T follicular helper cell (primary cell): ENCODE measurements around the gene ATP9B.

Source experiments
- DNase-seq: peaks from one replicate; pipeline ENCODE4 v3.0.0-alpha.2; 2020; ENCODE audit warnings: low read depth

Gene ATP9B

DNA sequence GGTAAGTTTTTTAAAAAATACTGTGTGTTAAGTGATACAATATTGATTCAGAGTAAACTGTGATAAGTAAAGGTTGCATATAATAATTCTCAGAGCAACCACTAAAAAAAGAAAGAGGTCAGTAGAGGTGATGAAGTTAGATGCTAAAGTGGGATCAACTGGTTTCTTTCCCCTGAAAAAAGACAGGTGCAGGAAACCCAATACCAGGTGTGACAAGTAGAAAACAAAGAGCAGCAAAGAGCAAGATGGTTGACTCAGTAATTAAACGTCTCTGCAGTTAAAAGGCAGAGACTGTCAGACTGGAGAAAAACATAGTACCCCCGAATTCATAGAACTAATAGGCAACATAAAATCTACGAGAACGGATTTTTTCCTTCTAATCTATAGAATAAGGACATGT, 128.3 kb downstream of the ATP9B start:
- DNase-seq: no peak

DNA sequence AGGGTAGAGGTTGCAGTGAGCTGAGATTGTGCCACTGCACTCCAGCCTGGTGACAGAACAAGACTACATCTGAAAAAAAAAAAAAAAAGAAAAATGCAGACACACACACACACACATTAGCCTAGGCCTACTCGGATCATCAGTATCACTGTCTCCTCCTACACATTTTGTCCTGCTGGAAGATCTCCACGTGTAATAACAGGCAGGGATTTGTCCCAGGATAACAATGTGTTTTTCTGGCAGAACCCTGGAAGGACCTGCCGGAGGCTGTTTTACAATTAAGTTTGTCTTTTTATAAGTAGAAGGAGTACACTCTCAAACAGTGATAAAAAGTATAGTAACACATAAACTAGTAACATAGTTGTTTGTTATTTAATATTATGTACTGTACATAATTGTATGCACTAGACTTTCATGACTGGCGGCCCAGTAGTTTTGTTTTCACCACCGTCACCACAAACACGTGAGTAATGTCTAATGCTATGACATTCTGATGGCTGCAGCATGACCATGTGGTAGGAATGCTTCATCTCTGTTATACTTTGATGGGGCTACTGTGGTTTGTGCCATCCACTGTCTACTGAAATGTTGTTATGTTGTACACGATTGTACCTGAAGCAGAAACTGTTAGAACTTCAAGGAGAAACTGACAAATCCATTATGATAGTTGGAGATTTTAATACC, 130.6 kb downstream of the ATP9B start:
- no peak for DNase-seq

DNA sequence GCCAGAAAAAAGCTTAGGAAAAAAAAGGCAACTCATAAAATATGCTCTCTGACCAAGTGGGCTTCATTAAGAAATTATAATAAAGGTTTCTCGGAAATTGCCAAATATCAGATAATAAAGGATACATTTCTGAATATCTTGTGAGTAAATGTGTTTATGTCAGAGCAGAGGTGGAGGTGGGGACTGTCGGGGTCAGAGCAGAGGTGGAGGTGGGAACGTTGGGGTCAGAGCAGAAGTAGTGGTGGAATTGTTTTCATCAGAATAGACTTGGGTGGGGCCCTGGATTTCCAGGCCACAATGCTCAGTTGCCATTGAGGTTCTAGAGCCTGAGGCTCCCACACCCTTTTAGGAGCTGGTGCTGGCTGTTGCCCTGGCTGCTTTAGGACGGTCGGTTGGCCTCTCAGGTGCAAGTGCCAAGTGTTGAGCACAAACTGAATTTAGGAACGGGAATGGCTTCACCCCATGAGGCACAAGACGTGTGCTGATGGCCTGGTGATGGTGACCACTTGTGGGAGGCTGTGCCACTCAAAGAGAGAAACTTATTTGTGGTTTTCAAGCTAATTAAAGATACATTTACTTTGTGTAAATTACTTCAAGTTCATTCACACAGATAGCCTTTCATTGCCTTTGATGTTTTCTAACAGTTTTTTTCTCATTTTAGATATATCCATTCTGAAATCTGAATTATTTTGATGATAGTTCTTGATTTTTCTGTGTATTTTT, 131.5 kb downstream of the ATP9B start:
- no peak for DNase-seq

DNA sequence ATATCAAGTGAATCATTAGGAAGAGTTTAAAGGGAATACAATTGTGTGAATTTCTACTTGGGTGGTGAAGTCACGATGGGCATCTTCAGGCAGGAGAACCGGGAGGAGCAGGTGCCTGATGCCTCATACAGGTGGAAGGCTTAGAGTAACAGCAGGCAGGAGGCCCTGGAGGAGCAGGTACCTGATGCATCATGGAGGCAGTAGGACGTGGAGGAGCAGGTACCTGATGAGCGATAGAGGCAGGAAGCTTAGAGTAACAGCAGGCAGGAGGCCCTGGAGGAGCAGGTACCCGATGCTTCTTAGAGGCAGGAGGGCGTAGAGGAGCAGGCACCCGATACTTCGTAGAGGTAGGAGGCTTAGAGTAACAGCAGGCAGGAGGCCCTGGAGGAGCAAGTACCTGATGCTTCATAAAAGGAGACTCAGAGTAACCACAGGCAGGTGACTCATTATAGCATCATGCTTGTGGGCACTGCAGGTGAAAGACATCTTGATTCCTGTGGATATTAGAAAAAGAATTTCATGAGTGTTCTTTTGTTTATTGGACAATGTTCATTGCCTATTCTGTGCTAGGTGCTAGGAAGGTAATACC, 133.9 kb downstream of the ATP9B start:
- no peak for DNase-seq

DNA sequence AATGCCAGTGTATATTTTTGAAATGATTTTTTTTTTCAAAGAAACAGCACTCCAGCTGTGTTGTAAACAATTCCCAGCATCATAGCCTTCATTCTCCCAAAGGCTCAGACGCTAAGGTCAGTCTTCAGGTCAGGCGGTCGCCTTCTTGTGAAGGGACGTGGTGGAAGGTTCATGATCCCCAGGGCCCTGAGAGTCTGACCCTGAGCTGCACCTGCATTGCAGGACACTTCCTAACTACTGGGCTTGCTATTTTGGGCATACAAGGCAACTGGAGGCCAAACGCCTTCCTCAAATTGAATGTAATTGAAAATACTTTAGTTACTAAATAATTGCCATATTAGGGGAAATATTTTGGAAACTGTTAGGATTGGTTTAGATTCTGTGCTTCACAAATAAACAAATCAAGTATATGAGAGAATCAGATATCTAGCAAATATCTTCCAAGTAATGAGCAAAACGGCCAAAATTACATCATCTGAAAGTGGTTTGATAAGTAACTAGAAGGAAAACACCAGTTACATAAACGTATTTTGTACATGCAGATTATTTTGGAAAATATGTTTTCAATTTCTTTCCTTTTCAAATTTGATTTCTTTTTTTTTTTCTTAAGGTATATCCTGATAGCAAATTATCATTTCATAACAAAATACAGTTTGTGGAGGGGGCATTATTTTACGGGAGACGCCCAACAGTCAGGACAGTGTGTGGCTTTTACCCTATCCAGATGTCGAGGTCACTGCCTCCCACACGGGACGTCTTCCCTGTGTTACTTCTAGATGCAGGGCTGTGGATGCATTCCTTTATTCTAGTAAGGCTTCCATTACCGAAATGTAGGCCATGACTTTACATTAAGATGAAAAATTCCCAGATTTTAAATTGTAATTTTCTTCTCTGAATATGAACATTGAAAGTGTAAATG, 136.0 kb downstream of the ATP9B start:
- no peak for DNase-seq

DNA sequence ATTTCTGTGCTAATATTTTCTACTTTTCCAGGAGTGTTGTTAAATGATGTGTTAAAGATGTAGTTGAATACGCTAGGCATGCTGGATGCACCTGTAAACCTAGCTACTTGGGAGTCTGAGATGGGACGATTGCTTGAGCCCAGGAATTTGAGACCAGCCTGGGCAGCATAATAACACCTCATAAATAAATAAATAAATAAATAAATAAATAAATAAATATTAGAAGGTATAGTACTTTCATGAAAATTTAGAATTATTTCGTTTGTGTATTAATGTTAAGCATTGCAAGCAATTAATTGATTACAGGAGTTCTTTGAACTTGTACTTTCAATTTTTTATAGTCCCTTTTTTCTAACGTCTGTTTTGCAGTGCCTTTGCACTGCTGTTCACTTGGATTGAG, 137.2 kb downstream of the ATP9B start:
- no peak for DNase-seq

DNA sequence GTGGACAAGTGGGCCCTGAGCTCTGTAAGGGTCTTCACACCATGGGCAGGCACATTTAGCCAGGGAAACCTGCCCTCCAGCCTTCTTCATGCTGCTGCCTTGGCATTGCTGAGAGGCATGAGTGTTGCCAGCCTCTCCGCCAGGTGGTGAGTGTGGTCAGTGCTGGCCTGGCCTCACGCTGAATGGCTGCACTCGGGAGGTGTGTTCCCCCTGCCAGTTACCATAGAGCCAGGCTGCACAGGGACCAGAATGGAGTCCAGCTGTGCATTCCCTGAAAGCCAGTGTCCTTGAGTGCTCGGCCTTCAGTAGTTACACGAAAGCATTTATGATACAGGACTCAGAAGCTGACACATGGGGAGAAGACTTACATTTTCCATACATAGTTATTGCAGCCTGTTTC, 139.7 kb downstream of the ATP9B start:
- DNase-seq: no peak

DNA sequence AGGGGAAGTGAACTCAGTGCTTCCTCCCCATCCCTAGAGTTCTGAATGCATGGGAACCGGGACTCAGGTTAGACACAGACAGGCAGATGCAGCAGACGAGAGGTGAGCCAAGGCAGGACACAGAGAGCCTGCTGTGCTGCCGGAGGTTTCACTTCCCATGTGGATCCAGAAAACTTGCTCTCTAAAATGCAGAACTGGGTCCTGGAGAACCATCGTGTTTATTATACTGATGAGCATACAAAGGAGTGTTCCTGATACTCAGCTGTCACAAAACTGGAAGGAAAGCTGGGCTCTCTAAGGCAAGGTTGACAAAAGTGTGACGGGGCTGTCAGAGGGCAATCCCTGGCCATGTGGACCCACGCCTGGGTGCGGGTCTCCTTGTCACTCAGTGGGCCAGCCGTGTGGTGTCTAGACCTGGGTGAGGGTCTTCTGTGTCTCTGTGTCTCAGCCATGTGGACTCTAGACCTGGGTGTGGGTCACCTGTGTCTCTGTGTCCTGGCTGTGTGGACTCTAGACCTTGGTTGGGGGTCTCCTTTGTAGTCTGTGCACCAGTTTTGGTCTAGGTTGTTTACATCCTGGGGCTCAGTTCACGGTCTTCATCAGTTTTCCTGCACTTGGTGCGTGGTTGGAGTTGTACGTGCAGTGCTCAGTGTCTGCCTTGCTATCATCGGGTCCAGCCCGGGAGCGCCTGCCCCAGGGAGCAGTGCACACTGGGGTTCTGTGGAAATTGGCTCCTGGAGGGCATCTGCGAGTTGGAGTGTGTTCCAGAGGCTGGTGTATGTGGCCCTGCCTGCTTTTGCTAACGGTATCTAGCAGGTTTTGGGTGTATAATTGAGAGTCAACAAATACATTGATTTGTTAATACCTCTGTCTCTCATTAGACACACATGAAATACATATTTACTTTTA, 141.1 kb downstream of the ATP9B start:
- no peak for DNase-seq

DNA sequence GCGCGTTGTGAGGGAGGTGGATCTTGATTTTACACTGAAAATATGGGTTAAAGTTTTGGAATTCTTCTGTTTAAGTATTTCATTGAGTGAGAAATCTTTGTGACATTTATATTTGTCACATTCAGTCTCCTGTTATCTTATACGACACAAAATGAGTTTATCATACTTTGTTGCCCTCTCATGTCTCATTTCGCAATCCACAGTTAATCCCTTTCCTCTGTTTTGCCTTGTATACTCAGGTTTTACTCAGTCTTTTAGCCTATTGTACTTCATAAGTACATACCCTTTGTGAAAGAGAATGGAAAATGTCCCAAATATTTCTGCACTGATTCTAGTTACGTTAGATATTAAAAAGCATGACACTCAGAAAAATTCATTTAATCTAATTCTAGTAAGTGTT, 142.7 kb downstream of the ATP9B start:
- DNase-seq: no peak

DNA sequence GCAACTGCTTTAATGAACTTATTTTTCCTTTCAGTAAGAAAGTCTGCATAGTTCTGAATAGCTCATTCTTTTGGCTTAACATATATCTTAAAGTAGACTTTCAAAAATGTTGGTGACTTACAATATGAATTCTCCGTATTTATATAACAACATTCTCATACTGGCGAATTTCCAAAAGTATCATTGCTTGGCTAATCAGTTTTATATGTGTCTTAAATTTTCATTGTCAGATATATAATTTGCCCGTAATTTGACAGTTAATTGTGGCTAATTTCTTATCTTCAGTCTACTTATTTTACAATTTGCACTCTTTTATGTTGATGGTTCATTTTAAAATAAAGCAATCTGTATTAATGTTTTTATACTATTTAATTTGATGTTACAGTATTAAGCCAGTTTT, 144.9 kb downstream of the ATP9B start:
- DNase-seq: no peak

DNA sequence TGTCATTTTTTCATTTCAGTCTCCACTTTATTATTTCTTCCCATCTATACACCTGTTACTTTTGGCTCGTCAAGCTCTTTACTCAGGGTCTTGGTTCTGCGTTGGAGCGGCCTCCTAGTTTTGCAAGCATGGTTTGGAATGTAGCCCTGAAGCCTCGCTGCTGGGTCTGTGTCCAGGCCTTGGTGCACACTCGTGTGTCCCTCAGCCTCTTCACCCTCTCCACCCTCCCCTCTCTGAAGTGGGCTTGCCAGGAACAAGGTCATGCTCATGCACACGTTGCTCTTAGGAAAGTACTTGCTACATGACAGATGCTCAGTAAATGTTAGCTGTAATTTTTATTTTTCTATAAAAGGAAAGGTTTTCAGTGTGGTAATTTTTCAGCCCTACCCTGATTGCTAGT, 147.0 kb downstream of the ATP9B start:
- no peak for DNase-seq

DNA sequence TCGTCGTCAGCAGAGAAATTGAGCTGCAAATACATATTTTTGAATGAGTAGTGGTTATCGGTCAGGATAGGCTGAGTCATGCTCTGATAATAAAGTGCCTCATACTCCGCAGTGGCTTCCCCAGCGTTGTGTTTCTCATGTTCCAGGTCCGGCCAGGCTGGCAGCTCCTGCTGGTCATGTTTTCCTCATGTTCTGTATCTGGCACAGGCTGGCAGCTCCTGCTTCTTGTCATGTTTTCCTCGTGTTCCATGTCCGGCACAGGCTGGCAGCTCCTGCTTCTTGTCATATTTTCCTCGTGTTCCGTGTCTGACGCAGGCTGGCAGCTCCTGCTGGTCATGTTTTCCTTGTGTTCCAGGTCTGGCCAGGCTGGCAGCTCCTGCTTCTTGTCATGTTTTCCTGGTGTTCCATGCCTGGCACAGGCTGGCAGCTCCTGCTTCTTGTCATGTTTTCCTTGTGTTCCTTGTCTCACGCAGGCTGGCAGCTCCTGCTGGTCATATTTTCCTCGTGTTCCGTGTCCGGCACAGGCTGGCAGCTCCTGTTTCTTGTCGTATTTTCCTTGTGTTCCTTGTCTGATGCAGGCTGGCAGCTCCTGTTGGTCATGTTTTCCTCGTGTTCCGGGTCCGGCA, 148.9 kb downstream of the ATP9B start:
- DNase-seq: no peak

DNA sequence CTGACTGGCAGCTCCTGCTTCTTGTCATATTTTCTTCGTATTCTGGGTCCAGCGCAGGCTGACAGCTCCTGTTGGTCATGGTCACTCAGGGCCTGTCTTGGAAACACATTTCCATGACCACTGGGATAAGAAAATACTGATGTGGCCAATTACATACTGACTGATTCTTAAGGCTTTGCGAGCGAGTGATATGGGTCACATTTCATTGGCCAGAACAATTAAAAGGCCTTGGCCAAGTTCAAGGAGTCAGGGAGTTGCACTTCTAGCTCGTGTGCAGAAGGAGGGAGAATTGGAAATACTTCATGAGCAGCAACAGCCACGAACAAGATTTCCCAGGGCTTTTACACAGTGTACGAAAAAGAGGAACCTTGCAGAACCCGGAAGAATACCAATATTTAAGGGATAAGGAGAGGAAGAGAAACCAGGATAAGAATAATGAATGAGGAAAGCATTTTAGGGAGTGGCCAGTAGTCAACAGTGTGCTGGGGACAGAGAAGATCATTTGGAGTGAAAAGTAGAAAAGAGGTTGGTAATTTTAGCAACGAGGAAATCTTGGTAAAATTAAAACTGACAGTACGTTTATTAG, 149.5 kb downstream of the ATP9B start:
- DNase-seq: no peak

DNA sequence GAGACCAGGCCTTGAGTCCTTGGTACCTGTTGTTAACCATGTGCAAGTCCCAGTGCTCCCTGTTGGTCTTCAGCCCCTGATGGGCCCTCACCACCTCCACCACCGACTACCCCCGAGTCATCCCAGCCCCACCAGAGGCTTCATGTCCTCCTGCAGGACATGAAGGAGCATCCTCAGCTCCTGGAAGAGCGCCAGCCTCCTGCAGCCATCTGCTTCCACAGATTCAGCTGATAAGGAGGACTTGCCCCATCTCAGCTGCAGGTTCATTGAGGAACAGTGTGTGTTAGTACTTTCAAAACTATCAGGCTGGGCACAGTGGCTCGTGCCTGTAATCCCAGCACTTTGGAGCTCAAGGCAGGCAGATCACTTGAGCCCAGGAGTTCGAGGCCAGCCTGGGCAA, 151.9 kb downstream of the ATP9B start:
- DNase-seq: no peak

DNA sequence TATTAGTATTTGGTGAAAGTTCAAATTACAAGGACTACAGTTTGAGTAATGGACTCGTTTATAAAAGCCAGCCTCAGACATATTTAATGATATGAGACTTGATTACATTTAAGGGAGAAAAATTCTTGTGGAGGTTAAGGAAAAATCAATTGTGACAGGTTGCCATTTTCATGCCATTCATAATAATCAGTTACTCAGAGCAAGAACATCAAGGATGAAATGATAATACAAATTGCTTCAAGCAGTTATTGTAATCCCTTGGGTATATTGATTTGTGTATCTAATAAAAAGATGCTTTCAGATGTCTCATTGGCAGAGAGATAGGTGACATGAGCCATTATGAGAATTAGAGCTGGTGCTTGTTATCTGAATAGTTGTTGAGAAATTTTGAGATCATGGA, 153.6 kb downstream of the ATP9B start:
- DNase-seq: no peak

DNA sequence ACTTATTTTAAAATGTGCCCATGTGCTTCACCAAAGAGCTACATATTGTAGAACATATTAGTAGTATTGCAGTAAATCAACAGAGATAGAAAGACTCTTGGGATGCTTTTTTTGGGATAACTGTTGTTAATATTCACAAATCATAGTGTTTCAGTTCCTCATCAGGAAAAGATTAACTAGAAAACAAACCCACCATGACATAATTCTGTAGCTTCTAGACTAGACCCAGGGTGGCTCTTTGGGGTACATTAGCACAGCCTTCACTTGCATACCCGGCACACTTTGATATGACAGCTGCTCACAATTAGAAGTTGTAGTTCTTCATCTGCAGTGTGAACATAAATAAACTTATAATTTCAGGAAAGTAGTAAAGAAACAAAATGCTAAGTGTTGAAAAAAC, 154.2 kb downstream of the ATP9B start:
- DNase-seq: no peak

DNA sequence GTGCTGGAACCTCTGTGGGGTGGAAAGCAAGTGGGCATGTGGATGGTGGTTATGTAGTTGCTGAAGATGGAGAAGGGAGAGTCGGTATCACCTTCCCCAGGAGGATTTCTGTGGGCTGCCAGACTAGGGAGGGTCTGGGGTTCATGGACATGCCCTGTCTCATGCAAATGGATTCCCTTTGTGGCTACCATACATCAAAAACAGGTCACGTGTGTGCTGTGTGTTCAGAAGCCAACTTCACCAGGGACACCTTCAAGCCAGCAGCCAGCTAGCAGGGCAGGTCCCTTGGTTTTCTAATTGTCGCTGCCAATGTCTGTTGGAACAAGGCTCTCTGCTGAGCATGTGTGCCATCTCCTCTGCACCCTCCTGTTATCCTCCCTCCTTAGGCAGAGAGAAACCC, 155.2 kb downstream of the ATP9B start:
- no peak for DNase-seq

DNA sequence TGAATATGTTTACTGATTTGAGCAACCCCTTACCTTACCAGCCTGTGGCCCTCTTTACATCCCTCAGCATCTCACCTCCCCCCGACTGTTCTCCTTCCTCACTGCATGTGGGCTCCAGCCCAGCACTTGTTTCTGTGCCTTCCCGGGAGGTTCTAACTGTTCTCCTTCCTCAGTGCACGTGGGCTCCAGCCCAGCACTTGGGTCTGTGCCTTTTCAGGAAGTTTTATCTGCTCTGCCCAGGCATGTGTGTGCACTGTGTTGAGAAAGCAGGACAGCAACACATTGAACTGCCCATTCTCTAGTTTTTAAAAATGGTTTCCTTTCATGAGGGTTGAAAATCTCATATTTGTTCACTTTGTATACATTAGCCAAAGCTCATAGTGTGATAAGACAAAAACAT, 158.4 kb downstream of the ATP9B start:
- no peak for DNase-seq

DNA sequence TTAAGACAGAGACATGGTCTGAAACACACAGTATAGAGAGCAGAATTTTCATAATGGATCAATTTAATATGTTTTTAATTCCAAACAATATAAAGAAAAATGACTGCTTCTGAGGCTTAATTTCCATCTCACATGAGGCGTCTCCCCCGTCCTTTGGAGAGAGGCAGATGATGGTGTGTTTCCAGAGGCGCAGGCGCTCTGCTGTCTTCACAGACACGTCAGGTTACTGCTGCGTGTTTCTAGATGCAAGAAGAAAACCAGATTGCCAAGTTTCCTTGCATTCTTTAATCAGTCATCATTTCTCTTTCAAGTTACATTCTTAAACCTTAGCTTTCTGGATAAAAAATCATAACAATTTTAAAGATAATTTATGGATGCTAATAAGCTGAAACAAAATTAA, 160.2 kb downstream of the ATP9B start:
- no peak for DNase-seq

DNA sequence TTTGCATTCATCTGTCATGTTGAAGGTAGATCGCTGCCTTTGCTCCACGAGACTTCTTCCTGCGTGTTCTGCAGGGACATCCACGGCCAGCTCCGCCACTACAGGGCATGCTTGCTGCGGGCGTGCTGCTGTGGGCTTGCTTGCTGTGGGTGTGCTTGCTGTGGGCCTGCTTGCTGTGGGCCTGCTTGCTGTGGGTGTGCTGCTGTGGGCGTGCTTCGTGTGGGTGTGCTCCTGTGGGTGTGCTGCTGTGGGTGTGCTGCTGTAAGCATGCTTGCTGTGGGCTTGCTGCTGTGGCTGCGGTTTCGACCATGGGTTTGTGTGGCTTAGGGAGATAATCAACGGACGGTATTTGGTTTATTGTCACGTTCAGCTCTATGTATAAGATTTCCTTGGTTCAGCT, 165.2 kb downstream of the ATP9B start:
- no peak for DNase-seq

DNA sequence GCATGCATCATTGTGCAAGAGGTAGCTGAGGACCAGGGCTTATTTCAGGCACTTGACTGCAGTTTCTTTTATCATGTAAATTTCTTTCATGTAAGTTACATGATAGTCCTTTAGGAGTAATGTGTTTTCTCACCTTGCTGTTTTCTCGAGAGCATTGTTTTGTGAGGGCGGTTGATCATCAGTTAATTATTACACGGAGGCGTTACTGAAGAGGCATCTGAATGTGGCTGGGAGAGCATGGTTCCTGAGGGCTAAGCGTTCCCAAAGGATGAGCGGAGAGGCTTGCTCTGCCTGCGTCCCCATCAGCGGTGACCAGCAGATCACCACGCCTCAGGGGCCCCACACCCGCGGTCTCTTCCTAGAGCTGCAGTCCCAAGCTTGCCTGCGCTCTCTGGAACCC, 170.4 kb downstream of the ATP9B start:
- DNase-seq: no peak
